Fibroblast of skin of right biceps (primary cell): ENCODE results near the gene ENC1.

Experiments used
- DNase-seq: peaks from one replicate; pipeline ENCODE4 v3.0.0-alpha.2; 2013

ENC1 gene

GRCh38 chr5:74603376-74603775 is 37.2 kb downstream of the ENC1 start:
- DNase-seq: no peak

- no peak for DNase-seq
Measured at GRCh38 chr5:74599148-74599547, 41.4 kb downstream of the ENC1 start.

GRCh38 chr5:74598731-74599130 is 41.8 kb downstream of the ENC1 start:
- DNase-seq: peak; percentile 49

GRCh38 chr5:74596927-74597326 is 43.6 kb downstream of the ENC1 start:
- no peak for DNase-seq

GRCh38 chr5:74595143-74595925 is 45.2 kb downstream of the ENC1 start:
- peak; percentile 78 for DNase-seq

- DNase-seq: peak; percentile 36
Measured at GRCh38 chr5:74594137-74595040, 46.1 kb downstream of the ENC1 start.

- no peak for DNase-seq
Measured at GRCh38 chr5:74589204-74590056, 51.1 kb downstream of the ENC1 start.

- no peak for DNase-seq
Measured at GRCh38 chr5:74588415-74588814, 52.1 kb downstream of the ENC1 start.

GRCh38 chr5:74587890-74588289 is 52.6 kb downstream of the ENC1 start:
- DNase-seq: no peak

GRCh38 chr5:74587300-74587699 is 53.2 kb downstream of the ENC1 start:
- no peak for DNase-seq

- DNase-seq: no peak
Measured at GRCh38 chr5:74586856-74587255, 53.7 kb downstream of the ENC1 start.

GRCh38 chr5:74582853-74583252 is 57.7 kb downstream of the ENC1 start:
- no peak for DNase-seq

- no peak for DNase-seq
Measured at GRCh38 chr5:74581988-74582365, 58.6 kb downstream of the ENC1 start.

GRCh38 chr5:74580729-74581109 is 59.8 kb downstream of the ENC1 start:
- DNase-seq: no peak

GRCh38 chr5:74579215-74579614 is 61.3 kb downstream of the ENC1 start:
- DNase-seq: peak; percentile 22

- no peak for DNase-seq
Measured at GRCh38 chr5:74578356-74579044, 62.0 kb downstream of the ENC1 start.
